HCT116 (cell line): ENCODE measurements around the gene FBN1. TPM values are rescaled to one million over a fixed set of nuclear protein-coding genes. Genes with fewer than 3 reads are reported as not detected.

ENCODE experiments used
- ATAC-seq: fragments of 200-7000 bp; cut with Tn5 transposase; 2 replicates; pipeline ENCODE4 v1.9.1; 2020; ENCODE audit warnings: mild to moderate bottlenecking, moderate library complexity
- BruUV-seq: library from RNA; stranded (reverse); fragments of 400-500 nt; replicated peaks from 2 replicates; lab custom pipeline; 2021; lab: Mats Ljungman, UMichigan
- CTCF ChIA-PET: fragments of 300-600 bp; sonication (Branson Sonifier 250); formaldehyde crosslinking; loops from one replicate; lab custom pipeline; 2021; ENCODE audit warnings: antibody characterized with exemption; lab: Charles Lee
- POLR2A ChIA-PET: fragments of 300-600, 350-600 bp; sonication (Branson Sonifier 250); formaldehyde crosslinking; loops from one replicate; lab custom pipeline; 2021; ENCODE audit warnings: antibody characterized with exemption; lab: Charles Lee
- RAD21 ChIA-PET, 2 experiments: fragments of 300-600 bp; sonication (Branson Sonifier 250); formaldehyde crosslinking; loops; one replicate each; lab custom pipeline; 2023; ENCODE audit warnings: low total read pairs in 2 of 2; ENCODE audit not compliant: uncharacterized antibody in 2 of 2, unreplicated experiment in 2 of 2, low non-redundant PET in 1 of 2; lab: Charles Lee
- DNase-seq: peaks from one replicate; pipeline ENCODE4 v3.0.0-alpha.2; 2010; ENCODE audit warnings: low read depth, low spot score
- H2AFZ ChIP-seq: fragments of 200-600 bp; shearing (Covaris generic), sonication (generic); 2 replicates; pipeline ENCODE4 v1.6.1; 2017; ENCODE audit warnings: low read depth, mixed run types, mixed read lengths, antibody characterized with exemption, low read length; ENCODE audit not compliant: poor library complexity, severe bottlenecking
- H3K27ac ChIP-seq: 2 replicates; pipeline ENCODE4 v1.5.1; 2012; ENCODE audit warnings: low read depth, low read length
- H3K27me3 ChIP-seq: fragments of 200-600 bp; sonication (generic); 2 replicates; pipeline ENCODE4 v1.6.1; 2016; ENCODE audit warnings: mixed run types, low read length, mixed read lengths; ENCODE audit not compliant: insufficient read depth
- H3K36me3 ChIP-seq, 2 experiments: fragments of 200-500 bp in 1 of 2; fragments of 200-600 bp in 1 of 2; sonication (Bioruptor generic) in 1 of 2; sonication (generic) in 1 of 2; 2 replicates each; pipeline versions ENCODE4 v1.5.1 to v1.6.1; 2014 to 2016; ENCODE audit warnings: low read length in 2 of 2, inconsistent platforms in 1 of 2, mixed read lengths in 1 of 2, mixed run types in 1 of 2; ENCODE audit not compliant: insufficient read depth in 2 of 2, control insufficient read depth in 1 of 2
- H3K4me1 ChIP-seq, 2 experiments: fragments of 200-600 bp in 1 of 2; sonication (generic) in 1 of 2; 2 replicates each; pipeline versions ENCODE4 v1.5.1 to v1.6.1; 2012 to 2017; ENCODE audit warnings: low read length in 2 of 2, inconsistent platforms in 1 of 2, mild to moderate bottlenecking in 1 of 2, mixed read lengths in 1 of 2, mixed run types in 1 of 2, moderate library complexity in 1 of 2; ENCODE audit not compliant: insufficient read depth in 2 of 2, control insufficient read depth in 1 of 2
- H3K4me2 ChIP-seq: fragments of 200-600 bp; sonication (generic); 2 replicates; pipeline ENCODE4 v1.6.1; 2017; ENCODE audit warnings: mixed run types, low read length, mixed read lengths
- H3K4me3 ChIP-seq, 2 experiments: fragments of 200-600 bp in 1 of 2; sonication (generic) in 1 of 2; replicated peaks in 1 of 2; 2 replicates each; pipeline ENCODE4 v1.5.1; 2011 to 2016; ENCODE audit warnings: low read length in 2 of 2, control low read depth in 1 of 2, low read depth in 1 of 2, mild to moderate bottlenecking in 1 of 2, mixed read lengths in 1 of 2, mixed run types in 1 of 2
- H3K79me2 ChIP-seq: fragments of 200-600 bp; sonication (generic); 2 replicates; pipeline ENCODE4 v1.6.1; 2017; ENCODE audit warnings: mild to moderate bottlenecking, mixed run types, low read length, moderate library complexity, mixed read lengths; ENCODE audit not compliant: insufficient read depth
- H3K9ac ChIP-seq: fragments of 200-600 bp; sonication (generic); 2 replicates; pipeline ENCODE4 v1.6.1; 2016; ENCODE audit warnings: low read length, mixed read lengths
- H3K9me2 ChIP-seq: fragments of 200-600 bp; sonication (generic), shearing (Covaris generic); 2 replicates; pipeline ENCODE4 v1.6.1; 2017; ENCODE audit warnings: mixed run types, mild to moderate bottlenecking, moderate library complexity; ENCODE audit not compliant: insufficient read depth
- H3K9me3 ChIP-seq, 2 experiments: fragments of 200-500 bp in 1 of 2; fragments of 200-600 bp in 1 of 2; sonication (Bioruptor generic) in 1 of 2; sonication (generic) in 1 of 2; 2 replicates each; pipeline ENCODE4 v1.6.1; 2014 to 2017; ENCODE audit warnings: low read length in 2 of 2, mixed read lengths in 2 of 2, inconsistent platforms in 1 of 2, low read depth in 1 of 2, mild to moderate bottlenecking in 1 of 2, mixed run types in 1 of 2, moderate library complexity in 1 of 2; ENCODE audit not compliant: control insufficient read depth in 1 of 2, insufficient read depth in 1 of 2
- H4K20me1 ChIP-seq: fragments of 200-600 bp; sonication (generic), shearing (Covaris generic); 2 replicates; pipeline ENCODE4 v1.6.1; 2017; ENCODE audit warnings: mixed run types, mild to moderate bottlenecking, moderate library complexity; ENCODE audit not compliant: insufficient read depth
- CBX3 ChIP-seq: IDR thresholded peaks from 2 replicates; pipeline ENCODE4 v1.6.1; 2012; ENCODE audit warnings: low read depth
- EGR1 ChIP-seq: IDR thresholded peaks from 2 replicates; pipeline ENCODE4 v1.6.1; 2012; ENCODE audit warnings: low read depth
- ELF1 ChIP-seq: IDR thresholded peaks from 2 replicates; pipeline ENCODE4 v1.6.1; 2012; ENCODE audit warnings: low read depth, borderline replicate concordance
- EZH2phosphoT487 ChIP-seq: fragments of 200-600 bp; IDR thresholded peaks from 2 replicates; pipeline ENCODE4 v1.6.1; 2018; ENCODE audit warnings: antibody characterized with exemption, borderline replicate concordance
- JUND ChIP-seq: IDR thresholded peaks from 2 replicates; pipeline ENCODE4 v1.6.1; 2012
- POLR2A ChIP-seq: IDR thresholded peaks from 2 replicates; pipeline ENCODE4 v1.7.0; 2011; ENCODE audit warnings: borderline replicate concordance; ENCODE audit not compliant: insufficient read depth, insufficient read length; ENCODE audit errors: extremely low read depth
- RAD21 ChIP-seq: IDR thresholded peaks from 2 replicates; pipeline ENCODE4 v1.6.1; 2012; ENCODE audit warnings: low read depth, mild to moderate bottlenecking
- SIN3A ChIP-seq: IDR thresholded peaks from 2 replicates; pipeline ENCODE4 v1.6.1; 2012; ENCODE audit warnings: low read depth
- SRF ChIP-seq: IDR thresholded peaks from 2 replicates; pipeline ENCODE4 v1.6.1; 2012; ENCODE audit warnings: low read depth
- TCF7L2 ChIP-seq: IDR thresholded peaks from 2 replicates; pipeline ENCODE4 v1.7.0; 2011; ENCODE audit warnings: borderline replicate concordance, inconsistent platforms; ENCODE audit not compliant: insufficient read depth, insufficient read length; ENCODE audit errors: extremely low read depth
- YY1 ChIP-seq: IDR thresholded peaks from 2 replicates; pipeline ENCODE4 v1.6.1; 2011; ENCODE audit warnings: low read length, low read depth, moderate library complexity, mild to moderate bottlenecking; ENCODE audit not compliant: insufficient replicate concordance; ENCODE audit errors: extremely low read depth
- ZFX ChIP-seq: fragments of 450-650 bp; IDR thresholded peaks from 2 replicates; pipeline ENCODE4 v1.6.1; 2017
- ZNF274 ChIP-seq: fragments of 200-500 bp; sonication (Bioruptor generic); IDR thresholded peaks from 2 replicates; pipeline ENCODE4 v1.6.1; 2014; ENCODE audit warnings: mild to moderate bottlenecking, low read depth, low read length, inconsistent platforms
- intact Hi-C: fragments of 100-400 bp; cut with micrococcal nuclease; formaldehyde crosslinking; loops from 2 replicates; pipeline ENCODE4 v1.10.0; 2022
- total RNA-seq: library from RNA; stranded (reverse); gene quantifications from one replicate; pipeline ENCODE4 v1.2.1, GENCODE V29; 2021; ENCODE audit not compliant: unreplicated experiment
- TF ChIP-seq, protein P1 (sequence below): IDR thresholded peaks from 2 replicates; pipeline ENCODE4 v1.6.1; 2012; ENCODE audit warnings: low read depth
- TF ChIP-seq, protein P2 (sequence below), 3 experiments: fragments of 200-600 bp in 1 of 3; sonication (generic) in 1 of 3; IDR thresholded peaks in 2 of 3; conservative IDR thresholded peaks in 1 of 3; 2 replicates each; pipeline ENCODE4 v1.5.1; 2012 to 2017; ENCODE audit warnings: low read depth in 2 of 3, low read length in 2 of 3, antibody characterized with exemption in 1 of 3, borderline replicate concordance in 1 of 3, control low read depth in 1 of 3, mild to moderate bottlenecking in 1 of 3, mixed read lengths in 1 of 3, mixed run types in 1 of 3, moderate library complexity in 1 of 3; ENCODE audit not compliant: insufficient read depth in 1 of 3
- TF ChIP-seq, protein P3 (sequence below): IDR thresholded peaks from 2 replicates; pipeline ENCODE4 v1.6.1; 2011; ENCODE audit warnings: mild to moderate bottlenecking, low read length, moderate library complexity; ENCODE audit not compliant: insufficient replicate concordance; ENCODE audit errors: extremely low read depth

The FBN1 gene
- total RNA-seq, 1 experiment from 2014 or later, result 1.7 TPM

DNA sequence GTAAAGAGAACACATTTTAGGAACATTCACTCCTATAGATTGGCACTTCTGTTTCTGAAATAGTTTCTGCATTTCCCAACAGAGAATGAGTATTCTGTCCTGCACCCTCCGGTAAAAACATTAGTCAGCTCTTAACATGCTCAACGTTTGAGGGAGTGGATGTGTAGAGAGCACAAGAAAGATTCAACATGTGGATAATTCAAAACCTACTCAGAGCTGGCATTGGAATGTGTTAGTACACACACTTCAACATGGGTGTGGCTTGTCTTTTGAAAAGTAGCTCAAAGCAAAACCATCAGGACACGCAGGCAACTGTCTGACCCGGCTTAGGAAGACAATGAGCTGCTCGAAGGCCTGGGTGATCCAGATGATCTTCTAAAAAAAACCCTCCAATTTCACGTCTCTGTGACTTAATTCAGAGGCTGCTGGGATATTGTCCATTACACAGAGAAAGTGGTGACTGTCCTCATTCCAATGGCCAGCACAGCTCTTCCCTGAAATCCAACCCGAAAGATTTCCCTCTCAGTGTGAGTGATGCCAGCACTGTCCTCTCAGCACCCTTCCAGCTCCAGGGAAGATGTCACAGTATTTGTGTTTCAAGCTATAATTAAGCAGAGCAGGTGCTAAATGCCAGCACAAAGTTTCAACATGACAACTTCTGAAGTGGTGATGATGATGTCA lies 18.1 kb downstream of the FBN1 start:
- no peaks in the 10 kb centered on the region for H3K36me3 ChIP-seq
- RAD21 ChIA-PET, result no interaction called here
- H4K20me1 ChIP-seq, result no peaks in the 10 kb centered on the region
- intact Hi-C loops, result no loop called here
- TF ChIP-seq EGR1 (no peak), ZNF274 (no peak), POLR2A (no peak), RAD21 (no peak), SIN3A (no peak), SRF (no peak), CBX3 (no peak), EZH2phosphoT487 (no peak), YY1 (no peak), JUND (no peak), TCF7L2 (no peak), ZFX (no peak), ELF1 (no peak)
- TF ChIP-seq, protein P1, sequence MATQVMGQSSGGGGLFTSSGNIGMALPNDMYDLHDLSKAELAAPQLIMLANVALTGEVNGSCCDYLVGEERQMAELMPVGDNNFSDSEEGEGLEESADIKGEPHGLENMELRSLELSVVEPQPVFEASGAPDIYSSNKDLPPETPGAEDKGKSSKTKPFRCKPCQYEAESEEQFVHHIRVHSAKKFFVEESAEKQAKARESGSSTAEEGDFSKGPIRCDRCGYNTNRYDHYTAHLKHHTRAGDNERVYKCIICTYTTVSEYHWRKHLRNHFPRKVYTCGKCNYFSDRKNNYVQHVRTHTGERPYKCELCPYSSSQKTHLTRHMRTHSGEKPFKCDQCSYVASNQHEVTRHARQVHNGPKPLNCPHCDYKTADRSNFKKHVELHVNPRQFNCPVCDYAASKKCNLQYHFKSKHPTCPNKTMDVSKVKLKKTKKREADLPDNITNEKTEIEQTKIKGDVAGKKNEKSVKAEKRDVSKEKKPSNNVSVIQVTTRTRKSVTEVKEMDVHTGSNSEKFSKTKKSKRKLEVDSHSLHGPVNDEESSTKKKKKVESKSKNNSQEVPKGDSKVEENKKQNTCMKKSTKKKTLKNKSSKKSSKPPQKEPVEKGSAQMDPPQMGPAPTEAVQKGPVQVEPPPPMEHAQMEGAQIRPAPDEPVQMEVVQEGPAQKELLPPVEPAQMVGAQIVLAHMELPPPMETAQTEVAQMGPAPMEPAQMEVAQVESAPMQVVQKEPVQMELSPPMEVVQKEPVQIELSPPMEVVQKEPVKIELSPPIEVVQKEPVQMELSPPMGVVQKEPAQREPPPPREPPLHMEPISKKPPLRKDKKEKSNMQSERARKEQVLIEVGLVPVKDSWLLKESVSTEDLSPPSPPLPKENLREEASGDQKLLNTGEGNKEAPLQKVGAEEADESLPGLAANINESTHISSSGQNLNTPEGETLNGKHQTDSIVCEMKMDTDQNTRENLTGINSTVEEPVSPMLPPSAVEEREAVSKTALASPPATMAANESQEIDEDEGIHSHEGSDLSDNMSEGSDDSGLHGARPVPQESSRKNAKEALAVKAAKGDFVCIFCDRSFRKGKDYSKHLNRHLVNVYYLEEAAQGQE, result no peak
- TF ChIP-seq, protein P2, sequence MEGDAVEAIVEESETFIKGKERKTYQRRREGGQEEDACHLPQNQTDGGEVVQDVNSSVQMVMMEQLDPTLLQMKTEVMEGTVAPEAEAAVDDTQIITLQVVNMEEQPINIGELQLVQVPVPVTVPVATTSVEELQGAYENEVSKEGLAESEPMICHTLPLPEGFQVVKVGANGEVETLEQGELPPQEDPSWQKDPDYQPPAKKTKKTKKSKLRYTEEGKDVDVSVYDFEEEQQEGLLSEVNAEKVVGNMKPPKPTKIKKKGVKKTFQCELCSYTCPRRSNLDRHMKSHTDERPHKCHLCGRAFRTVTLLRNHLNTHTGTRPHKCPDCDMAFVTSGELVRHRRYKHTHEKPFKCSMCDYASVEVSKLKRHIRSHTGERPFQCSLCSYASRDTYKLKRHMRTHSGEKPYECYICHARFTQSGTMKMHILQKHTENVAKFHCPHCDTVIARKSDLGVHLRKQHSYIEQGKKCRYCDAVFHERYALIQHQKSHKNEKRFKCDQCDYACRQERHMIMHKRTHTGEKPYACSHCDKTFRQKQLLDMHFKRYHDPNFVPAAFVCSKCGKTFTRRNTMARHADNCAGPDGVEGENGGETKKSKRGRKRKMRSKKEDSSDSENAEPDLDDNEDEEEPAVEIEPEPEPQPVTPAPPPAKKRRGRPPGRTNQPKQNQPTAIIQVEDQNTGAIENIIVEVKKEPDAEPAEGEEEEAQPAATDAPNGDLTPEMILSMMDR (IDR thresholded peaks at IDR 0.05 in 2 of 3, conservative IDR thresholded peaks at IDR 0.05 in 1 of 3; ENCODE audit: borderline replicate concordance in 1 of 3, insufficient read depth in 1 of 3, low read depth in 2 of 3, low read length in 2 of 3), result no peak
- TF ChIP-seq, protein P3, sequence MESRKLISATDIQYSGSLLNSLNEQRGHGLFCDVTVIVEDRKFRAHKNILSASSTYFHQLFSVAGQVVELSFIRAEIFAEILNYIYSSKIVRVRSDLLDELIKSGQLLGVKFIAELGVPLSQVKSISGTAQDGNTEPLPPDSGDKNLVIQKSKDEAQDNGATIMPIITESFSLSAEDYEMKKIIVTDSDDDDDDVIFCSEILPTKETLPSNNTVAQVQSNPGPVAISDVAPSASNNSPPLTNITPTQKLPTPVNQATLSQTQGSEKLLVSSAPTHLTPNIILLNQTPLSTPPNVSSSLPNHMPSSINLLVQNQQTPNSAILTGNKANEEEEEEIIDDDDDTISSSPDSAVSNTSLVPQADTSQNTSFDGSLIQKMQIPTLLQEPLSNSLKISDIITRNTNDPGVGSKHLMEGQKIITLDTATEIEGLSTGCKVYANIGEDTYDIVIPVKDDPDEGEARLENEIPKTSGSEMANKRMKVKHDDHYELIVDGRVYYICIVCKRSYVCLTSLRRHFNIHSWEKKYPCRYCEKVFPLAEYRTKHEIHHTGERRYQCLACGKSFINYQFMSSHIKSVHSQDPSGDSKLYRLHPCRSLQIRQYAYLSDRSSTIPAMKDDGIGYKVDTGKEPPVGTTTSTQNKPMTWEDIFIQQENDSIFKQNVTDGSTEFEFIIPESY, result no peak
- TF ChIP-seq, all 23 proteins: peak for 0
- Histone ChIP-seq H3K4me1 (no peaks in the 10 kb centered on the region), H3K27me3 (no peaks in the 10 kb centered on the region), H3K27ac (no peak overlapping the region), H3K4me2 (no peak overlapping the region), H2AFZ (no peak overlapping the region), H3K9ac (no peak overlapping the region), H3K9me3 (no peaks in the 10 kb centered on the region), H3K79me2 (no peaks in the 10 kb centered on the region), H3K4me3 (no peak overlapping the region), H3K9me2 (no peaks in the 10 kb centered on the region)
- ChIA-PET POLR2A (no interaction called here), CTCF (no interaction called here)
- ATAC-seq (no peak), DNase-seq (no peak)
- BruUV-seq, result no TSS peak
